H9 (cell line): ENCODE measurements around the gene MBLAC1. TPM values are rescaled to one million over a fixed set of nuclear protein-coding genes. Genes with fewer than 3 reads are reported as not detected.

Experiments
- DNase-seq: peaks from one replicate; pipeline ENCODE4 v3.0.0-alpha.2; 2017
- H2AFZ ChIP-seq: one replicate; pipeline ENCODE4 v1.6.1; 2013; ENCODE audit warnings: mild to moderate bottlenecking, low read length, control low read depth, moderate library complexity
- H2AK5ac ChIP-seq: 2 replicates; pipeline ENCODE4 v1.6.1; 2013; ENCODE audit warnings: low read length, control low read depth, mixed read lengths; ENCODE audit not compliant: insufficient read length
- H2BK120ac ChIP-seq: one replicate; pipeline ENCODE4 v1.6.1; 2013; ENCODE audit warnings: low read depth, mild to moderate bottlenecking, low read length, control low read depth, inconsistent platforms; ENCODE audit not compliant: poor library complexity, severe bottlenecking
- H2BK12ac ChIP-seq: 2 replicates; pipeline ENCODE4 v1.6.1; 2013; ENCODE audit warnings: low read length, control low read depth, mixed read lengths, low read depth; ENCODE audit not compliant: insufficient read length
- H2BK15ac ChIP-seq: 2 replicates; pipeline ENCODE4 v1.6.1; 2013; ENCODE audit warnings: low read depth, low read length, control low read depth
- H2BK20ac ChIP-seq: one replicate; pipeline ENCODE4 v1.6.1; 2013; ENCODE audit warnings: low read depth, mild to moderate bottlenecking, low read length, control low read depth, inconsistent platforms; ENCODE audit not compliant: poor library complexity, severe bottlenecking
- H2BK5ac ChIP-seq: 2 replicates; pipeline ENCODE4 v1.6.1; 2013; ENCODE audit warnings: low read length, control low read depth, mixed read lengths; ENCODE audit not compliant: insufficient read length
- H3K14ac ChIP-seq: 2 replicates; pipeline ENCODE4 v1.6.1; 2013; ENCODE audit warnings: low read length, control low read depth; ENCODE audit not compliant: insufficient read depth
- H3K18ac ChIP-seq: 2 replicates; pipeline ENCODE4 v1.6.1; 2013; ENCODE audit warnings: low read depth, mild to moderate bottlenecking, mixed read lengths, low read length, control low read depth; ENCODE audit not compliant: insufficient read length
- H3K23ac ChIP-seq: 2 replicates; pipeline ENCODE4 v1.6.1; 2013; ENCODE audit warnings: low read length, control low read depth, mixed read lengths, low read depth; ENCODE audit not compliant: insufficient read length
- H3K23me2 ChIP-seq: 2 replicates; pipeline ENCODE4 v1.6.1; 2013; ENCODE audit warnings: low read depth, mild to moderate bottlenecking, mixed read lengths, low read length, control low read depth; ENCODE audit not compliant: insufficient read length, poor library complexity, severe bottlenecking
- H3K27ac ChIP-seq: 2 replicates; pipeline ENCODE4 v1.5.1; 2013; ENCODE audit warnings: low read length, control low read depth, mixed read lengths, low read depth; ENCODE audit not compliant: insufficient read length
- H3K27me3 ChIP-seq: 2 replicates; pipeline ENCODE4 v1.6.1; 2013; ENCODE audit warnings: low read length, control low read depth, inconsistent platforms; ENCODE audit not compliant: insufficient read depth
- H3K4ac ChIP-seq: 2 replicates; pipeline ENCODE4 v1.6.1; 2013; ENCODE audit warnings: low read depth, mild to moderate bottlenecking, control low read depth, inconsistent platforms, low read length, moderate library complexity
- H3K4me1 ChIP-seq: 2 replicates; pipeline ENCODE4 v1.6.1; 2013; ENCODE audit warnings: low read length, control low read depth, inconsistent platforms; ENCODE audit not compliant: insufficient read depth
- H3K4me2 ChIP-seq: 2 replicates; pipeline ENCODE4 v1.6.1; 2013; ENCODE audit warnings: low read length, control low read depth, mixed read lengths; ENCODE audit not compliant: insufficient read length, insufficient read depth
- H3K56ac ChIP-seq: 2 replicates; pipeline ENCODE4 v1.6.1; 2013; ENCODE audit warnings: low read depth, mild to moderate bottlenecking, mixed read lengths, low read length, control low read depth; ENCODE audit not compliant: insufficient read length
- H3K79me1 ChIP-seq: 2 replicates; pipeline ENCODE4 v1.6.1; 2013; ENCODE audit warnings: low read depth, mild to moderate bottlenecking, moderate library complexity, low read length, control low read depth, inconsistent platforms; ENCODE audit not compliant: insufficient read depth, poor library complexity, severe bottlenecking
- H3K79me2 ChIP-seq: 2 replicates; pipeline ENCODE4 v1.6.1; 2013; ENCODE audit warnings: low read length, control low read depth, inconsistent platforms; ENCODE audit not compliant: insufficient read depth
- H3K9ac ChIP-seq: 2 replicates; pipeline ENCODE4 v1.6.1; 2013; ENCODE audit warnings: low read length, control low read depth, mixed read lengths; ENCODE audit not compliant: insufficient read length; ENCODE audit errors: extremely low read depth
- H3K9me3 ChIP-seq: one replicate; pipeline ENCODE4 v1.6.1; 2013; ENCODE audit warnings: low read depth, low read length, inconsistent platforms; ENCODE audit not compliant: control insufficient read depth
- H3T11ph ChIP-seq: one replicate; pipeline ENCODE4 v1.6.1; 2013; ENCODE audit warnings: mild to moderate bottlenecking, low read length, control low read depth, inconsistent platforms
- H4K20me1 ChIP-seq: one replicate; pipeline ENCODE4 v1.6.1; 2013; ENCODE audit not compliant: control insufficient read depth, insufficient read length, insufficient read depth
- H4K5ac ChIP-seq: 2 replicates; pipeline ENCODE4 v1.6.1; 2013; ENCODE audit warnings: low read depth, mild to moderate bottlenecking, mixed read lengths, low read length, control low read depth; ENCODE audit not compliant: insufficient read length
- H4K8ac ChIP-seq: replicated peaks from 2 replicates; pipeline ENCODE4 v1.6.1; 2013; ENCODE audit warnings: low read length, control low read depth, mixed read lengths, low read depth; ENCODE audit not compliant: insufficient read length
- H4K91ac ChIP-seq: 2 replicates; pipeline ENCODE4 v1.6.1; 2013; ENCODE audit warnings: low read depth, mild to moderate bottlenecking, moderate library complexity, mixed read lengths, low read length, control low read depth; ENCODE audit not compliant: insufficient read length
- H3K27ac Mint-ChIP-seq, 3 experiments: 2 replicates in 2 of 3; 3 replicates in 1 of 3; pipeline ENCODE4 v1.8.0; 2020 to 2021; ENCODE audit warnings: mixed read lengths in 3 of 3, mild to moderate bottlenecking in 1 of 3, moderate library complexity in 1 of 3
- H3K27me3 Mint-ChIP-seq: 2 replicates; pipeline ENCODE4 v1.8.0; 2021; ENCODE audit warnings: low read depth, mild to moderate bottlenecking, moderate library complexity, mixed read lengths
- H3K36me3 Mint-ChIP-seq, 3 experiments: 2 replicates in 2 of 3; 3 replicates in 1 of 3; pipeline ENCODE4 v1.8.0; 2020 to 2021; ENCODE audit warnings: low read depth in 3 of 3, mixed read lengths in 3 of 3; ENCODE audit not compliant: insufficient read depth in 1 of 3
- H3K4me1 Mint-ChIP-seq, 2 experiments: 2 replicates each; pipeline ENCODE4 v1.8.0; 2020; ENCODE audit warnings: mixed read lengths in 2 of 2
- H3K4me3 Mint-ChIP-seq, 2 experiments: 2 replicates in 1 of 2; 3 replicates in 1 of 2; pipeline ENCODE4 v1.8.0; 2020 to 2021; ENCODE audit warnings: mild to moderate bottlenecking in 2 of 2, mixed read lengths in 2 of 2, moderate library complexity in 1 of 2
- H3K9me3 Mint-ChIP-seq, 2 experiments: 2 replicates in 1 of 2; 3 replicates in 1 of 2; pipeline ENCODE4 v1.8.0; 2020; ENCODE audit warnings: mild to moderate bottlenecking in 2 of 2, mixed read lengths in 2 of 2, moderate library complexity in 1 of 2
- CTCF ChIP-seq: fragments of 200-600 bp; sonication (generic); conservative IDR thresholded peaks from 3 replicates; pipeline ENCODE4 v1.8.0; 2021; ENCODE audit warnings: antibody characterized with exemption, mild to moderate bottlenecking
- WGBS: extraction: QIAGEN DNeasy Blood & Tissue Kit; methylation state at CpG from one replicate; pipeline ENCODE4 v1.1.7; 2013; ENCODE audit warnings: missing lambda C conversion rate, low lambda C conversion rate, mixed read lengths; ENCODE audit not compliant: insufficient read length; ENCODE audit errors: extremely low coverage; 5-methylcytosine and 5-hydroxymethylcytosine counted together
- total RNA-seq: library from RNA; stranded (reverse); gene quantifications from 2 replicates; pipeline ENCODE4 v1.2.1, GENCODE V29; 2021

The MBLAC1 gene
- total RNA-seq, 1 experiment from 2014 or later, result 1.9 TPM

DNA sequence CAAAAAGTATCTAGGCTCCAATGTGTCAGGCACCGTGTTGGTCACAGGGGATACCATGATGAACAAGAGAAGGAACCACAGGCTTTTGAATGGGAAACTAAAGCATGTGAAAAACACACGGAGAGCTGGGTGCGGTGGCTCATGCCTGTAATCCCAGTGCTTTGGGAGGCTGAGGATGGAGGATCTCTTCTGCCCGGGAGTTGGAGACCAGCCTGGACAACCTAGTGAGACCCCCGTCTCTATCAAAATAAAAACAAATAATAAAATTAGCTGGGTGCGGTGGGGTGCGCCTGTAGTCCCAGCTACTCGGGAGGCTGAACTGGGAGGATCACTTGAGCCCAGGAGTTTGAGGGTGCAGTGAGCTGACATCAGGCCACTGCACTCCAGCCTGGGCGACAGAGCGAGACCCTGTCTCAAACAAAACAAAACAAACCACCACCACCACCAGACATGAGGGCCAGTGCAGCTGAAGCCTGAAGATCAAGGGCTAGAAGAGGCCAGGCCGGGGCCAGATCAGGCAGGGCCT, 38.6 kb upstream of the MBLAC1 start:
- no peak overlapping the region for H4K91ac ChIP-seq
- no peak overlapping the region for H4K8ac ChIP-seq
- H3K27ac ChIP-seq, result no peak overlapping the region
- H3K9ac ChIP-seq, result peak overlapping the region; percentile 39
- no peak for TF ChIP-seq CTCF
- peaks cover 32 to 35% (median 34%) of the 10 kb centered on the region in 3 experiments for H3K36me3 Mint-ChIP-seq
- peak overlapping the region; percentile 90 for H3K4me2 ChIP-seq
- no peak overlapping the region for H2BK12ac ChIP-seq
- H3K14ac ChIP-seq, result no peak overlapping the region
- H2AK5ac ChIP-seq, result no peak overlapping the region
- no peaks in the 10 kb centered on the region for H3K79me2 ChIP-seq
- DNase-seq, result no peak
- H2AFZ ChIP-seq, result no peak overlapping the region
- peak overlapping the region; percentile 96 to 97 for H3K4me3 Mint-ChIP-seq
- H2BK120ac ChIP-seq, result no peak overlapping the region
- no peak overlapping the region for H2BK20ac ChIP-seq
- H3T11ph ChIP-seq, result no peak overlapping the region
- H3K18ac ChIP-seq, result peak overlapping the region; percentile 61
- H2BK5ac ChIP-seq, result no peak overlapping the region
- H3K27me3 ChIP-seq, result no peaks in the 10 kb centered on the region
- H3K4me1 ChIP-seq, result no peaks in the 10 kb centered on the region
- no peak overlapping the region for H4K5ac ChIP-seq
- H3K27me3 Mint-ChIP-seq, result peaks cover 5% of the 10 kb centered on the region
- no peaks in the 10 kb centered on the region for H3K79me1 ChIP-seq
- H3K9me3 Mint-ChIP-seq, result no peaks in the 10 kb centered on the region; a peak in 1 of 5 replicates
- H4K20me1 ChIP-seq, result no peaks in the 10 kb centered on the region
- H3K9me3 ChIP-seq, result no peaks in the 10 kb centered on the region
- H3K23me2 ChIP-seq, result peaks cover 4% of the 10 kb centered on the region
- H3K4ac ChIP-seq, result no peak overlapping the region
- H2BK15ac ChIP-seq, result no peak overlapping the region
- WGBS, result no CpG with 5 or more reads among the region's 11 CpGs
- peak overlapping the region; percentile 93 to 98 (median 93) for H3K27ac Mint-ChIP-seq
- H3K23ac ChIP-seq, result no peak overlapping the region
- peaks cover 9 to 15% of the 10 kb centered on the region in 2 experiments for H3K4me1 Mint-ChIP-seq
- H3K56ac ChIP-seq, result no peak overlapping the region
